ENCODE measurements around the gene ID4.

The ID4 gene

GRCh38 chr6:19836799-19837510 lies at the start of gene ID4:
ID4 (plus strand) TSS chr6:19837370; CDS start chr6:19837755, 385 bp downstream.
- no peaks in the 10 kb centered on the region for H3K9me3 ChIP-seq (ENCODE audit: control insufficient read depth, low read length)
- peaks cover 18% of the 10 kb centered on the region for H3K4me1 ChIP-seq (ENCODE audit: control insufficient read depth, insufficient read depth, low read length)
- peak; percentile 99 for DNase-seq (ENCODE audit: low read depth)
- peak within 1 kb of the TSS; percentile 95 for H3K9ac ChIP-seq (ENCODE audit: low read length)
- peaks cover 9% of the 10 kb centered on the region for H3K36me3 ChIP-seq (ENCODE audit: control insufficient read depth, insufficient read depth, low read length, severe bottlenecking)
- H3K4me3 ChIP-seq (ENCODE audit: low read length): peak within 1 kb of the TSS; percentile 94
- no peaks in the 10 kb centered on the region for H3K27me3 ChIP-seq (replicated peaks; ENCODE audit: control insufficient read depth, insufficient read depth, low read length)

- no peaks in the 10 kb centered on the region for H3K9me3 ChIP-seq (ENCODE audit: control insufficient read depth, low read length)
- peaks cover 7% of the 10 kb centered on the region for H3K4me1 ChIP-seq (ENCODE audit: control insufficient read depth, insufficient read depth, low read length)
These were observed 48.5 kb upstream of the ID4 start for GRCh38 chr6:19788686-19789085.

GRCh38 chr6:19789100-19789803 lies 47.9 kb upstream of the ID4 start:
- DNase-seq (ENCODE audit: low read depth): no peak
- H3K9ac ChIP-seq (ENCODE audit: low read length): no peak overlapping the region

More at GRCh38 chr6:19788686-19789085, 48.5 kb upstream of the ID4 start:
- Histone ChIP-seq H3K4me3 (ENCODE audit: low read length) (no peak overlapping the region), H3K36me3 (ENCODE audit: control insufficient read depth, insufficient read depth, low read length, severe bottlenecking) (no peaks in the 10 kb centered on the region), H3K27me3 (replicated peaks; ENCODE audit: control insufficient read depth, insufficient read depth, low read length) (no peaks in the 10 kb centered on the region), H3K9ac (ENCODE audit: low read length) (no peak overlapping the region)
- DNase-seq (ENCODE audit: low read depth): peak; percentile 25

GRCh38 chr6:19791267-19791666 lies 45.9 kb upstream of the ID4 start:
- Histone ChIP-seq H3K36me3 (ENCODE audit: control insufficient read depth, insufficient read depth, low read length, severe bottlenecking) (no peaks in the 10 kb centered on the region), H3K4me1 (ENCODE audit: control insufficient read depth, insufficient read depth, low read length) (peaks cover 7% of the 10 kb centered on the region), H3K27me3 (replicated peaks; ENCODE audit: control insufficient read depth, insufficient read depth, low read length) (no peaks in the 10 kb centered on the region), H3K9ac (ENCODE audit: low read length) (no peak overlapping the region), H3K9me3 (ENCODE audit: control insufficient read depth, low read length) (no peaks in the 10 kb centered on the region), H3K4me3 (ENCODE audit: low read length) (no peak overlapping the region)
- no peak for DNase-seq (ENCODE audit: low read depth)

More at GRCh38 chr6:19789100-19789803, 47.9 kb upstream of the ID4 start:
- H3K27me3 ChIP-seq (replicated peaks; ENCODE audit: control insufficient read depth, insufficient read depth, low read length): no peaks in the 10 kb centered on the region
- H3K4me1 ChIP-seq (ENCODE audit: control insufficient read depth, insufficient read depth, low read length): peaks cover 7% of the 10 kb centered on the region
- no peaks in the 10 kb centered on the region for H3K9me3 ChIP-seq (ENCODE audit: control insufficient read depth, low read length)
- H3K4me3 ChIP-seq (ENCODE audit: low read length): no peak overlapping the region
- no peaks in the 10 kb centered on the region for H3K36me3 ChIP-seq (ENCODE audit: control insufficient read depth, insufficient read depth, low read length, severe bottlenecking)

- Histone ChIP-seq H3K9ac (ENCODE audit: low read length) (no peak overlapping the region), H3K9me3 (ENCODE audit: control insufficient read depth, low read length) (peaks cover 2% of the 10 kb centered on the region), H3K4me3 (ENCODE audit: low read length) (no peak overlapping the region), H3K36me3 (ENCODE audit: control insufficient read depth, insufficient read depth, low read length, severe bottlenecking) (no peaks in the 10 kb centered on the region), H3K27me3 (replicated peaks; ENCODE audit: control insufficient read depth, insufficient read depth, low read length) (no peaks in the 10 kb centered on the region), H3K4me1 (ENCODE audit: control insufficient read depth, insufficient read depth, low read length) (no peaks in the 10 kb centered on the region)
- no peak for DNase-seq (ENCODE audit: low read depth)
These were observed 42.0 kb upstream of the ID4 start for GRCh38 chr6:19795211-19795610.

GRCh38 chr6:19796452-19796851 lies 40.7 kb upstream of the ID4 start:
- DNase-seq (ENCODE audit: low read depth): no peak
- Histone ChIP-seq H3K27me3 (replicated peaks; ENCODE audit: control insufficient read depth, insufficient read depth, low read length) (no peaks in the 10 kb centered on the region), H3K9ac (ENCODE audit: low read length) (no peak overlapping the region), H3K4me1 (ENCODE audit: control insufficient read depth, insufficient read depth, low read length) (no peaks in the 10 kb centered on the region), H3K9me3 (ENCODE audit: control insufficient read depth, low read length) (peaks cover 2% of the 10 kb centered on the region), H3K36me3 (ENCODE audit: control insufficient read depth, insufficient read depth, low read length, severe bottlenecking) (no peaks in the 10 kb centered on the region), H3K4me3 (ENCODE audit: low read length) (no peak overlapping the region)

GRCh38 chr6:19798362-19798761 lies 38.8 kb upstream of the ID4 start:
- peaks cover 2% of the 10 kb centered on the region for H3K9me3 ChIP-seq (ENCODE audit: control insufficient read depth, low read length)
- H3K27me3 ChIP-seq (replicated peaks; ENCODE audit: control insufficient read depth, insufficient read depth, low read length): no peaks in the 10 kb centered on the region
- no peak overlapping the region for H3K4me3 ChIP-seq (ENCODE audit: low read length)
- no peak for DNase-seq (ENCODE audit: low read depth)
- peaks cover 9% of the 10 kb centered on the region for H3K4me1 ChIP-seq (ENCODE audit: control insufficient read depth, insufficient read depth, low read length)
- H3K36me3 ChIP-seq (ENCODE audit: control insufficient read depth, insufficient read depth, low read length, severe bottlenecking): no peaks in the 10 kb centered on the region
- no peak overlapping the region for H3K9ac ChIP-seq (ENCODE audit: low read length)

- Histone ChIP-seq H3K9ac (ENCODE audit: low read length) (no peak overlapping the region), H3K36me3 (ENCODE audit: control insufficient read depth, insufficient read depth, low read length, severe bottlenecking) (no peaks in the 10 kb centered on the region), H3K4me1 (ENCODE audit: control insufficient read depth, insufficient read depth, low read length) (peaks cover 23% of the 10 kb centered on the region), H3K9me3 (ENCODE audit: control insufficient read depth, low read length) (no peaks in the 10 kb centered on the region), H3K4me3 (ENCODE audit: low read length) (no peak overlapping the region), H3K27me3 (replicated peaks; ENCODE audit: control insufficient read depth, insufficient read depth, low read length) (no peaks in the 10 kb centered on the region)
- no peak for DNase-seq (ENCODE audit: low read depth)
These were observed 34.5 kb upstream of the ID4 start for GRCh38 chr6:19802656-19803055.

- Histone ChIP-seq H3K9me3 (ENCODE audit: control insufficient read depth, low read length) (no peaks in the 10 kb centered on the region), H3K4me3 (ENCODE audit: low read length) (peak overlapping the region; percentile 84), H3K9ac (ENCODE audit: low read length) (peak overlapping the region; percentile 92), H3K36me3 (ENCODE audit: control insufficient read depth, insufficient read depth, low read length, severe bottlenecking) (no peaks in the 10 kb centered on the region), H3K4me1 (ENCODE audit: control insufficient read depth, insufficient read depth, low read length) (peaks cover 23% of the 10 kb centered on the region), H3K27me3 (replicated peaks; ENCODE audit: control insufficient read depth, insufficient read depth, low read length) (no peaks in the 10 kb centered on the region)
- peak; percentile 10 for DNase-seq (ENCODE audit: low read depth)
These were observed 33.6 kb upstream of the ID4 start for GRCh38 chr6:19803331-19804204.

GRCh38 chr6:19804205-19805128 lies 32.7 kb upstream of the ID4 start:
- peak overlapping the region; percentile 92 for H3K9ac ChIP-seq (ENCODE audit: low read length)
- H3K27me3 ChIP-seq (replicated peaks; ENCODE audit: control insufficient read depth, insufficient read depth, low read length): no peaks in the 10 kb centered on the region
- peak overlapping the region; percentile 84 for H3K4me3 ChIP-seq (ENCODE audit: low read length)
- H3K4me1 ChIP-seq (ENCODE audit: control insufficient read depth, insufficient read depth, low read length): peaks cover 23% of the 10 kb centered on the region
- H3K36me3 ChIP-seq (ENCODE audit: control insufficient read depth, insufficient read depth, low read length, severe bottlenecking): no peaks in the 10 kb centered on the region
- DNase-seq (ENCODE audit: low read depth): peak; percentile 98
- no peaks in the 10 kb centered on the region for H3K9me3 ChIP-seq (ENCODE audit: control insufficient read depth, low read length)
